Measurements from ENCODE around the gene HDGFL1.

Gene HDGFL1

DNA sequence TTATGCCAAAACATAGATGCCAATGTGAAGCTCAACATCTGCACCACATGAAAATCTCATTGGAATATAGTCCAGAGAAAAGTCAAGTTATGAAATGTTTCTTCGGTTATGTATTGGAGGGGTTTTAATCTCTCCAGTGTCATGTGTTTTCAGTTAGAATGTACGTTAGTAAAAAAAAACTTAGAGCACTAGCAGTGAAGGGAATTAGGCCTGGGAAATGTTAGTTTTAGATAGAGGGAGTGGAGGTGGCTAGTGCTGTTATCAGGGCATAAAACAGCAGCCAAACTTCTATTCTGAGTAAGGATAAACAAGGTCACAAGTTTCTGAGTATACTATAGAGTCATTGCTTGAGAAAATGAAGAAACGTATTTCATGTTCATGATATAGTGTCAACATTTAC, 42.9 kb downstream of the HDGFL1 start:
- TF ChIP-seq, protein P1, sequence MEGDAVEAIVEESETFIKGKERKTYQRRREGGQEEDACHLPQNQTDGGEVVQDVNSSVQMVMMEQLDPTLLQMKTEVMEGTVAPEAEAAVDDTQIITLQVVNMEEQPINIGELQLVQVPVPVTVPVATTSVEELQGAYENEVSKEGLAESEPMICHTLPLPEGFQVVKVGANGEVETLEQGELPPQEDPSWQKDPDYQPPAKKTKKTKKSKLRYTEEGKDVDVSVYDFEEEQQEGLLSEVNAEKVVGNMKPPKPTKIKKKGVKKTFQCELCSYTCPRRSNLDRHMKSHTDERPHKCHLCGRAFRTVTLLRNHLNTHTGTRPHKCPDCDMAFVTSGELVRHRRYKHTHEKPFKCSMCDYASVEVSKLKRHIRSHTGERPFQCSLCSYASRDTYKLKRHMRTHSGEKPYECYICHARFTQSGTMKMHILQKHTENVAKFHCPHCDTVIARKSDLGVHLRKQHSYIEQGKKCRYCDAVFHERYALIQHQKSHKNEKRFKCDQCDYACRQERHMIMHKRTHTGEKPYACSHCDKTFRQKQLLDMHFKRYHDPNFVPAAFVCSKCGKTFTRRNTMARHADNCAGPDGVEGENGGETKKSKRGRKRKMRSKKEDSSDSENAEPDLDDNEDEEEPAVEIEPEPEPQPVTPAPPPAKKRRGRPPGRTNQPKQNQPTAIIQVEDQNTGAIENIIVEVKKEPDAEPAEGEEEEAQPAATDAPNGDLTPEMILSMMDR (IDR thresholded peaks at IDR 0.05; ENCODE audit: poor library complexity, severe bottlenecking): no peak
- no peaks in the 10 kb centered on the region for H3K4me1 ChIP-seq (ENCODE audit: insufficient read depth, poor library complexity, severe bottlenecking)
- no peak overlapping the region for H3K4me3 ChIP-seq (ENCODE audit: severe bottlenecking)
- H3K27ac ChIP-seq (ENCODE audit: poor library complexity, severe bottlenecking): no peak overlapping the region
- ATAC-seq (ENCODE audit: low read depth) (no peak), DNase-seq (ENCODE audit: low spot score) (no peak)
- no peaks in the 10 kb centered on the region for H3K27me3 ChIP-seq (ENCODE audit: insufficient read depth, poor library complexity, severe bottlenecking)
- no peaks in the 10 kb centered on the region for H3K36me3 ChIP-seq (ENCODE audit: low read depth)
- peaks cover 2% of the 10 kb centered on the region for H3K9me3 ChIP-seq (ENCODE audit: severe bottlenecking)

DNA sequence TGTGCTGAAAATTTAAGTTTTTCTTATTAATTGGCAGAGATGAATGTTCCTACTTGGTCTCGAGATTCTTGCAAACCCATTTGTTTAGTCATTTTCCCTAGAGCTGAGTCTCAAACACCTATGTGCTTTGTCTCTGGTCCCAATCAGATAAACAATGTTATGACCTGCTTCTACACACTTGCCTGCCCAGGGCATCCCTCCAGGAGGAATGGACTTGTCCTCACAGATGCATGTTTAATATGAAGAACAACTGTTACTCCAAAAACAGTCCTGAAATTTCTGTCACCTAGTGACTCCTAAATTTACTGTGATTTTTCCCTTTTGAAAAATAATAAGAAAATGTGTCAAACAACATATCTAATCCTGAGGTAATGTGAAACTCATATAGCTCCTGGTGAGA, 43.7 kb downstream of the HDGFL1 start:
- DNase-seq (ENCODE audit: low spot score) (no peak), ATAC-seq (ENCODE audit: low read depth) (no peak)
- no peak overlapping the region for H3K4me3 ChIP-seq (ENCODE audit: severe bottlenecking)
- H3K9me3 ChIP-seq (ENCODE audit: severe bottlenecking): peaks cover 2% of the 10 kb centered on the region
- no peak overlapping the region for H3K27ac ChIP-seq (ENCODE audit: poor library complexity, severe bottlenecking)
- no peaks in the 10 kb centered on the region for H3K36me3 ChIP-seq (ENCODE audit: low read depth)
- no peaks in the 10 kb centered on the region for H3K4me1 ChIP-seq (ENCODE audit: insufficient read depth, poor library complexity, severe bottlenecking)
- TF ChIP-seq, protein P1 (IDR thresholded peaks at IDR 0.05; ENCODE audit: poor library complexity, severe bottlenecking): no peak
- no peaks in the 10 kb centered on the region for H3K27me3 ChIP-seq (ENCODE audit: insufficient read depth, poor library complexity, severe bottlenecking)

DNA sequence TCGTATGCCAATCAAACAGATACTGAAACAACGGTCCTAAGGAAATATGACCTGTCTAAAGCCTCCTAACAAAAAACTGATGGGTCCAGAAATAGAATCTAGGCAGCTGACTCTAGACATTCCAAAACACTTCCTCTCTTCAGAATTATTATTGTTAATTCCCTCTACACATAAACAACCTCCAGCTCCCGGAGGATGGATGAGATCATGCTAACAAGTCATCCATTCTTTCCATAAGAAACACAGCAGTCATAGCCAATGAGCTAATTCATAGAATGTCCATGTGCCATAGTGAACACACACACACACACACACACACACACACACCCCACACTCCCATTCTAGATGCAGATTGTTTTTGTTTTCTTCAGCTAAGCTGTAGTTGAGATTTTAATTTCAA, 44.3 kb downstream of the HDGFL1 start:
- ATAC-seq (ENCODE audit: low read depth) (no peak), DNase-seq (ENCODE audit: low spot score) (no peak)
- Histone ChIP-seq H3K4me3 (ENCODE audit: severe bottlenecking) (no peak overlapping the region), H3K4me1 (ENCODE audit: insufficient read depth, poor library complexity, severe bottlenecking) (no peaks in the 10 kb centered on the region), H3K27ac (ENCODE audit: poor library complexity, severe bottlenecking) (no peak overlapping the region), H3K36me3 (ENCODE audit: low read depth) (no peaks in the 10 kb centered on the region), H3K27me3 (ENCODE audit: insufficient read depth, poor library complexity, severe bottlenecking) (no peaks in the 10 kb centered on the region), H3K9me3 (ENCODE audit: severe bottlenecking) (peaks cover 2% of the 10 kb centered on the region)
- TF ChIP-seq, protein P1 (IDR thresholded peaks at IDR 0.05; ENCODE audit: poor library complexity, severe bottlenecking): no peak

DNA sequence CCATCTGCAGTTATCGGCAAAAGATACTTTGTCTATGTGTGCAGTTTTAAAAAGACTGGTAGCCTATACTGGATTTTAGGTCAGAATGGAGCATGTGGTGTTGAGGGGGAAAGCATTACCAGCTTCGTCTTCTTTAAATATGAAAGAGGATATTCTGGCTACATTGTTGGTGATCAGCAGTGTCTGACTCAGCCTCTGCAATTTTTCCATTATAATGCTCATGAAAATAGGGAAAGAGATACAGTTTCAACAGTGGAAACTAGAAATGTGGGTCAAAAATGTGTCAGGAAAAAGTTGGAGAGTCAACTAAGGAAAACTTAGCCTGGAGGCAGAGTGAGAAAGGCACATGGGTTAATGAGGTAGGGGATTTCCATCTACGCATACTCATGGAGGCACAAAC, 45.2 kb downstream of the HDGFL1 start:
- H3K9me3 ChIP-seq (ENCODE audit: severe bottlenecking): peaks cover 6% of the 10 kb centered on the region
- DNase-seq (ENCODE audit: low spot score) (no peak), ATAC-seq (ENCODE audit: low read depth) (no peak)
- no peaks in the 10 kb centered on the region for H3K27me3 ChIP-seq (ENCODE audit: insufficient read depth, poor library complexity, severe bottlenecking)
- no peaks in the 10 kb centered on the region for H3K36me3 ChIP-seq (ENCODE audit: low read depth)
- no peaks in the 10 kb centered on the region for H3K4me1 ChIP-seq (ENCODE audit: insufficient read depth, poor library complexity, severe bottlenecking)
- no peak overlapping the region for H3K4me3 ChIP-seq (ENCODE audit: severe bottlenecking)
- TF ChIP-seq, protein P1 (IDR thresholded peaks at IDR 0.05; ENCODE audit: poor library complexity, severe bottlenecking): no peak
- H3K27ac ChIP-seq (ENCODE audit: poor library complexity, severe bottlenecking): no peak overlapping the region

DNA sequence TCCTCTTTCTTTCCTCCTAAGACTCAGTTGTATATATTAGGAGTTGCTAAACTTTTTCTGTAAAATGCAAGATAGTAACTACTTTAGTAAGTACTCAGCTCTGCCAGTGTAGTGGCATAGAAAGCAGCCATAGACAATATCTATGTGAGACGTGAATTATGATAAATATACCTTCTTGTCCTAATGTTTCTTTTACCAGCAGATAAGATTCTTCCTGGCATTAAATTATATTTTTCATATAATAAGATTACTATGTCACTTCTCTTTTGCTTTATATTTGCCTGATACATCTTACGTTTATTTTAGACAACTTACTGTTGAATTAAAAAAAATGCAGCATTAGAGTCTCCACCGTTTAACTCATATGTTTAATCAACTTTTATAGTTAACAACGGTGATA, 51.7 kb downstream of the HDGFL1 start:
- H3K27ac ChIP-seq (ENCODE audit: poor library complexity, severe bottlenecking): no peak overlapping the region
- TF ChIP-seq, protein P1 (IDR thresholded peaks at IDR 0.05; ENCODE audit: poor library complexity, severe bottlenecking): no peak
- H3K4me1 ChIP-seq (ENCODE audit: insufficient read depth, poor library complexity, severe bottlenecking): no peaks in the 10 kb centered on the region
- no peaks in the 10 kb centered on the region for H3K27me3 ChIP-seq (ENCODE audit: insufficient read depth, poor library complexity, severe bottlenecking)
- H3K9me3 ChIP-seq (ENCODE audit: severe bottlenecking): peaks cover 4% of the 10 kb centered on the region
- DNase-seq (ENCODE audit: low spot score) (no peak), ATAC-seq (ENCODE audit: low read depth) (no peak)
- H3K36me3 ChIP-seq (ENCODE audit: low read depth): no peaks in the 10 kb centered on the region
- H3K4me3 ChIP-seq (ENCODE audit: severe bottlenecking): no peak overlapping the region

All from RWPE2 (cell line).